ENCODE measurements around the gene COL6A1. TPM values are rescaled to one million over a fixed set of nuclear protein-coding genes. Genes with fewer than 3 reads are reported as not detected.

COL6A1 gene
- total RNA-seq, 1 experiment from 2014 or later, result 193 TPM

DNA sequence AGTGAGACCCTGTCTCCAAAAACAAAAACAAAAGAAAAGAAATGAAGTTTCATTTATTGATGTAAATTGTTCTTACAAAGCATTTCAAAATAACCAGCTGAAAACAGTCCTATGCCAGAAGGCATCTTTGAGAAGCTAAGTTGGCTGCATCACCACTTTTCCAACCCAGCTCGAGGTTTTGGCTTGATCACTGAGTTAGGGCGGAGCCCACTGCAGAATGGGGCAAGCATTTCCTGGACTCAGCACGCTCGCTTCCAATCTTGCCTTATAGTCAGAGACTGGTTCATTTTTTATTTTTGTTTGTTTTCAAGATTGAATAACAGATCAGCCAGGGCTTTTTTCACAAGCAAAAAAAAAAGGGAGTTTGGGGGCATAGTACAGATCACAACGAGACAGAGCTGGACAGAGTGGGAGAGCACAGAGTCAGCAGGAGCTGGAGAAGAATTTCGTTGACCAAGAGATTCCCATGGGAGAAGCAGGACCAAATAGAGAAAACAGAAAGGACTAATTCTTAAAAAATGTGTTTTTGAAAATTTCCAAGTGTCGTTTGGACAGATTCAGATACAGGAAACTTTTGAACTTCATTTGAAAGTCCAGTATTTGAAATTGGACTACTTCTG is 23.5 kb upstream of the COL6A1 start:
- no peak overlapping the region for H3T11ph ChIP-seq (ENCODE audit: low read length)
- no peak overlapping the region for H3K27ac ChIP-seq (ENCODE audit: insufficient read length, low read depth, low read length)
- no peak overlapping the region for H3K23ac ChIP-seq (ENCODE audit: insufficient read length, low read depth, low read length)
- H3K14ac ChIP-seq (ENCODE audit: insufficient read depth, low read length), result no peak overlapping the region
- peaks cover 0 to 2% of the 10 kb centered on the region in 2 experiments; a peak in 1 of 4 replicates for H3K4me1 Mint-ChIP-seq
- peaks cover 59% of the 10 kb centered on the region for H3K27me3 Mint-ChIP-seq (ENCODE audit: low read depth)
- no peak overlapping the region for H4K91ac ChIP-seq (ENCODE audit: insufficient read length, low read depth, low read length)
- no peak overlapping the region for H3K18ac ChIP-seq (ENCODE audit: insufficient read length, low read depth, low read length)
- no CpG with 5 or more reads among the region's 7 CpGs for WGBS (ENCODE audit: extremely low coverage, insufficient read length, low lambda C conversion rate)
- H3K4ac ChIP-seq (ENCODE audit: low read depth, low read length), result no peak overlapping the region
- H3K4me2 ChIP-seq (ENCODE audit: insufficient read depth, insufficient read length, low read length), result no peak overlapping the region
- no peak overlapping the region for H2BK20ac ChIP-seq (ENCODE audit: low read depth, low read length, poor library complexity, severe bottlenecking)
- no peak overlapping the region for H2AFZ ChIP-seq (ENCODE audit: low read length)
- H3K27me3 ChIP-seq (ENCODE audit: insufficient read depth, low read length), result no peaks in the 10 kb centered on the region
- no peaks in the 10 kb centered on the region for H3K79me1 ChIP-seq (ENCODE audit: insufficient read depth, low read depth, low read length, poor library complexity, severe bottlenecking)
- no peak overlapping the region for H3K56ac ChIP-seq (ENCODE audit: insufficient read length, low read depth, low read length)
- no peaks in the 10 kb centered on the region for H3K23me2 ChIP-seq (ENCODE audit: insufficient read length, low read depth, low read length, poor library complexity, severe bottlenecking)
- no peak for DNase-seq
- H3K4me1 ChIP-seq (ENCODE audit: insufficient read depth, low read length), result no peaks in the 10 kb centered on the region
- no peak overlapping the region for H4K5ac ChIP-seq (ENCODE audit: insufficient read length, low read depth, low read length)
- no peaks in the 10 kb centered on the region for H3K79me2 ChIP-seq (ENCODE audit: insufficient read depth, low read length)
- H2BK5ac ChIP-seq (ENCODE audit: insufficient read length, low read length), result no peak overlapping the region
- TF ChIP-seq, protein P1, sequence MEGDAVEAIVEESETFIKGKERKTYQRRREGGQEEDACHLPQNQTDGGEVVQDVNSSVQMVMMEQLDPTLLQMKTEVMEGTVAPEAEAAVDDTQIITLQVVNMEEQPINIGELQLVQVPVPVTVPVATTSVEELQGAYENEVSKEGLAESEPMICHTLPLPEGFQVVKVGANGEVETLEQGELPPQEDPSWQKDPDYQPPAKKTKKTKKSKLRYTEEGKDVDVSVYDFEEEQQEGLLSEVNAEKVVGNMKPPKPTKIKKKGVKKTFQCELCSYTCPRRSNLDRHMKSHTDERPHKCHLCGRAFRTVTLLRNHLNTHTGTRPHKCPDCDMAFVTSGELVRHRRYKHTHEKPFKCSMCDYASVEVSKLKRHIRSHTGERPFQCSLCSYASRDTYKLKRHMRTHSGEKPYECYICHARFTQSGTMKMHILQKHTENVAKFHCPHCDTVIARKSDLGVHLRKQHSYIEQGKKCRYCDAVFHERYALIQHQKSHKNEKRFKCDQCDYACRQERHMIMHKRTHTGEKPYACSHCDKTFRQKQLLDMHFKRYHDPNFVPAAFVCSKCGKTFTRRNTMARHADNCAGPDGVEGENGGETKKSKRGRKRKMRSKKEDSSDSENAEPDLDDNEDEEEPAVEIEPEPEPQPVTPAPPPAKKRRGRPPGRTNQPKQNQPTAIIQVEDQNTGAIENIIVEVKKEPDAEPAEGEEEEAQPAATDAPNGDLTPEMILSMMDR (conservative IDR thresholded peaks at IDR 0.05), result no peak
- H4K8ac ChIP-seq (replicated peaks; ENCODE audit: insufficient read length, low read depth, low read length), result no peak overlapping the region
- no peak overlapping the region for H2BK15ac ChIP-seq (ENCODE audit: low read depth, low read length)
- no peak overlapping the region for H3K9ac ChIP-seq (ENCODE audit: extremely low read depth, insufficient read length, low read length)
- no peak overlapping the region for H2BK120ac ChIP-seq (ENCODE audit: low read depth, low read length, poor library complexity, severe bottlenecking)
- no peak overlapping the region for H2AK5ac ChIP-seq (ENCODE audit: insufficient read length, low read length)
- no peak overlapping the region for H3K4me3 Mint-ChIP-seq
- H4K20me1 ChIP-seq (ENCODE audit: control insufficient read depth, insufficient read depth, insufficient read length), result no peaks in the 10 kb centered on the region
- no peak overlapping the region for H3K27ac Mint-ChIP-seq
- no peak overlapping the region for H2BK12ac ChIP-seq (ENCODE audit: insufficient read length, low read depth, low read length)
- H3K36me3 Mint-ChIP-seq (ENCODE audit: insufficient read depth in 1 of 3, low read depth in 3 of 3), result peaks cover 16 to 31% (median 27%) of the 10 kb centered on the region in 3 experiments
- peaks cover 6% of the 10 kb centered on the region for H3K9me3 ChIP-seq (ENCODE audit: control insufficient read depth, low read depth, low read length)
- H3K9me3 Mint-ChIP-seq, result peaks cover 40 to 47% of the 10 kb centered on the region in 2 experiments
